Psoas muscle (tissue), 8 donors: ENCODE measurements around the gene CDH10. TPM values are rescaled to one million over a fixed set of nuclear protein-coding genes. Genes with fewer than 3 reads are reported as not detected.
A peak's percentile ranks its signal among the peaks of the same experiment; 100 is the strongest.

Experiments
- ATAC-seq, 4 donors: fragments of 200-7000 bp; cut with Tn5 transposase; one replicate each; pipeline ENCODE4 v1.9.1; 2020; ENCODE audit warnings: moderate library complexity in 3 of 4, mild to moderate bottlenecking in 2 of 4
- DNase-seq, 2 donors: peaks; one replicate each; pipeline ENCODE4 v3.0.0-alpha.2; 2020
- H3K27ac ChIP-seq: fragments of 200-600 bp; one replicate; pipeline ENCODE4 v1.8.0; 2022
- H3K27me3 ChIP-seq, 3 donors: fragments of 200-600 bp in 1 of 3; one replicate each; pipeline versions ENCODE4 v1.6.1 to v1.8.0; 2013 to 2022; ENCODE audit warnings: low read length in 2 of 3, mild to moderate bottlenecking in 2 of 3, moderate library complexity in 1 of 3; ENCODE audit not compliant: insufficient read depth in 3 of 3
- H3K36me3 ChIP-seq, 2 donors: fragments of 200-600 bp in 1 of 2; one replicate each; pipeline versions ENCODE4 v1.6.1 to v1.8.0; 2013 to 2022; ENCODE audit warnings: low read depth in 1 of 2, mild to moderate bottlenecking in 1 of 2, moderate library complexity in 1 of 2; ENCODE audit not compliant: insufficient read depth in 1 of 2
- H3K4me1 ChIP-seq: fragments of 200-600 bp; one replicate; pipeline ENCODE4 v1.8.0; 2022
- H3K4me3 ChIP-seq: fragments of 200-600 bp; one replicate; pipeline ENCODE4 v1.8.0; 2022; ENCODE audit warnings: mild to moderate bottlenecking
- H3K9me3 ChIP-seq: fragments of 200-600 bp; one replicate; pipeline ENCODE4 v1.8.0; 2022
- CTCF ChIP-seq: fragments of 200-600 bp; IDR thresholded peaks from one replicate; pipeline ENCODE4 v1.8.0; 2022; ENCODE audit warnings: antibody characterized with exemption
- WGBS, 3 donors: extraction: QIAGEN DNeasy Blood & Tissue Kit; methylation state at CpG; one replicate each; pipeline versions ENCODE4 v1.1.6 to v1.1.7; 2013; 5-methylcytosine and 5-hydroxymethylcytosine counted together
- intact Hi-C, 2 donors: fragments of 100-400 bp; cut with DNase I; formaldehyde crosslinking; loops; one replicate each; pipeline versions ENCODE4 v1.11.0 to v1.14.2; 2022
- polyA plus RNA-seq, 3 donors: library from polyadenylated mRNA; stranded (reverse); fragments of 200-250 nt; gene quantifications; one replicate each; pipeline ENCODE4 v1.2.3, GENCODE V29; 2013
- total RNA-seq, 4 donors: library from RNA; stranded (reverse); fragmentation: NEBNext Ultra II Directional in 2 of 4; extraction: Animal tissue kit (Norgen Biotek cat#: 25700) in 2 of 4; gene quantifications; one replicate each; pipeline versions ENCODE4 v1.2.1 to v1.2.4, GENCODE V29; 2021 to 2023
- donor health status: healthy with polysubstance abuse.
- donor health status: DM: no; HTN: no; CAD: no; lungs with moderate emphysema.
- donor health status: Bipolar disorder and iron deficiency.
- donor health status: healthy.
- donor health status: DM: yes; HTN: yes; CAD: no.
- donor health status: DM: no; HTN: no; CAD: no.
- donor health status: DM: no; HTN: no; CAD: no.
- donor health status: DM: yes; HTN: yes; CAD: no.

The CDH10 gene
- total and polyA plus RNA-seq, 7 donors = 0.03 TPM; not detected in 6

GRCh38 chr5:24629798-24630197 is 15.0 kb downstream of the CDH10 start:
- no peak overlapping the region for H3K27ac ChIP-seq
- no peaks in the 10 kb centered on the region for H3K9me3 ChIP-seq
- no peaks in the 10 kb centered on the region for H3K4me1 ChIP-seq
- no peak overlapping the region for H3K4me3 ChIP-seq
- intact Hi-C loops = no loop called here
- DNase-seq (no peak), ATAC-seq (no peak)
- WGBS, 3 donors = 76 to 81% (median 80%) methylated on average over 1 of the region's 1 CpG
- H3K27me3 ChIP-seq = no peaks in the 10 kb centered on the region
- no peak for TF ChIP-seq CTCF
- H3K36me3 ChIP-seq = no peaks in the 10 kb centered on the region

GRCh38 chr5:24624872-24625271 is 19.9 kb downstream of the CDH10 start:
- Histone ChIP-seq H3K36me3 (no peaks in the 10 kb centered on the region), H3K4me1 (no peaks in the 10 kb centered on the region), H3K9me3 (no peaks in the 10 kb centered on the region), H3K4me3 (no peak overlapping the region), H3K27ac (no peak overlapping the region), H3K27me3 (no peaks in the 10 kb centered on the region)
- ATAC-seq (no peak), DNase-seq (no peak)
- TF ChIP-seq CTCF = no peak
- intact Hi-C loops = no loop called here

GRCh38 chr5:24623624-24624023 is 21.2 kb downstream of the CDH10 start:
- 62 to 67% (median 66%) methylated on average over 1 of the region's 1 CpG for WGBS, 3 donors
- no peak for TF ChIP-seq CTCF
- no peaks in the 10 kb centered on the region for H3K27me3 ChIP-seq

GRCh38 chr5:24623031-24623430 is 21.7 kb downstream of the CDH10 start:
- no peak for TF ChIP-seq CTCF
- Histone ChIP-seq H3K4me1 (no peaks in the 10 kb centered on the region), H3K9me3 (no peaks in the 10 kb centered on the region), H3K27me3 (no peaks in the 10 kb centered on the region), H3K36me3 (no peaks in the 10 kb centered on the region), H3K4me3 (no peak overlapping the region), H3K27ac (no peak overlapping the region)
- intact Hi-C loops = no loop called here
- 32 to 37% (median 35%) methylated on average over 5 of the region's 5 CpGs for WGBS, 3 donors
- ATAC-seq = no peak
- DNase-seq = no peak

More at GRCh38 chr5:24623624-24624023, 21.2 kb downstream of the CDH10 start:
- H3K4me3 ChIP-seq = no peak overlapping the region
- no peaks in the 10 kb centered on the region for H3K9me3 ChIP-seq
- DNase-seq (no peak), ATAC-seq (no peak)
- intact Hi-C loops = no loop called here
- no peaks in the 10 kb centered on the region for H3K36me3 ChIP-seq
- H3K4me1 ChIP-seq = no peaks in the 10 kb centered on the region
- no peak overlapping the region for H3K27ac ChIP-seq

- no peaks in the 10 kb centered on the region for H3K27me3 ChIP-seq
- no peak overlapping the region for H3K4me3 ChIP-seq
- no peaks in the 10 kb centered on the region for H3K36me3 ChIP-seq
- ATAC-seq (no peak), DNase-seq (peak in 1 of 2 donors; percentile 17)
- no peaks in the 10 kb centered on the region for H3K4me1 ChIP-seq
- 7 to 13% (median 11%) methylated on average over 6 of the region's 6 CpGs for WGBS, 3 donors
- no peaks in the 10 kb centered on the region for H3K9me3 ChIP-seq
- intact Hi-C loops = no loop called here
- TF ChIP-seq CTCF = no peak
- no peak overlapping the region for H3K27ac ChIP-seq
Measured at GRCh38 chr5:24621792-24622191, 23.0 kb downstream of the CDH10 start.
